ENCODE data around the gene TOP1. TPM values are rescaled to one million over a fixed set of nuclear protein-coding genes. Genes with fewer than 3 reads are reported as not detected.

The TOP1 gene
- total RNA-seq, 1 donor from 2014 or later, result 18.0 TPM

GRCh38 chr20:41032271-41032670 is 3.6 kb downstream of the TOP1 start:
- ATAC-seq, result no peak

DNA sequence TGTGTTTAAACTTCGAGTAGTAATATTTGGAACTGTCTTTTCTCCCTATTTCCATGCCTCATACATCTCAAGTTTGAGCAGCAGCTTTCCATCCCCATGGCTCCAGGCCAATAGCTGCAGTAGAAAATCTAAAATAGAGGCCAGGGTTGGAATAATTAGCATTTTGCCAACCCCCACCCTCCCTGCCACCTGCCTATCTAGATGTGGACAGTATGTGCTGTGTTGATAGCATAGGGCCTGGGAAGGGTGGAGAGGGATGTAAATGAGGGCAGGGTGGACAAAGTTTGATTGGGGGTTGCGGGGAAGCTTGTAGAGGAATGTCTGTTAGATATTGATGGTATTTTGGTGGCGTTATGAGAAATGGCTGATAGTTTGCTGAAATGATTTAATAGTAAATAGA is 5.6 kb downstream of the TOP1 start:
- no peak for ATAC-seq
- no peak for DNase-seq (ENCODE audit: low spot score)

More at GRCh38 chr20:41032271-41032670, 3.6 kb downstream of the TOP1 start:
- no peak for DNase-seq (ENCODE audit: low spot score)

GRCh38 chr20:41035207-41035606 is 6.6 kb downstream of the TOP1 start:
- no peak for ATAC-seq

DNA sequence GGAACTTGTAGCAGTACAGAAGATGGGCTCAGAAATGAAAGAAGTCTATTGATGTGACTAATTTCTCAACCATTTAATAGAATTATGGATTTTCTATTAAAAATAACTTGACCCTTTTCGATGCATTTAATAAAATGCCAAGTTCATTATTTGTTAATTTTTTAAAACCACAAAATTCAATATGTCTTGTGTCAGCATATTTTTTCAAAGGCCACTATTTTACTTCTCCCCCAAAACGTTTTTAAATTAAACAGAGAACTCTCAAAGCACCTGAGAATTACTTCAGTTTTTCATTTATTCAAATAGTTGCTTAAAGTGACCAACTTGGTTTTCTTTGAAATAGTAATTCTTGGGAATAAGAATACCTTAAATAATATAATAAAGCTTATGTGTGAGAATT is 8.6 kb downstream of the TOP1 start:
- no peak for DNase-seq (ENCODE audit: low spot score)
- ATAC-seq, result no peak

More at GRCh38 chr20:41035207-41035606, 6.6 kb downstream of the TOP1 start:
- no peak for DNase-seq (ENCODE audit: low spot score)

DNA sequence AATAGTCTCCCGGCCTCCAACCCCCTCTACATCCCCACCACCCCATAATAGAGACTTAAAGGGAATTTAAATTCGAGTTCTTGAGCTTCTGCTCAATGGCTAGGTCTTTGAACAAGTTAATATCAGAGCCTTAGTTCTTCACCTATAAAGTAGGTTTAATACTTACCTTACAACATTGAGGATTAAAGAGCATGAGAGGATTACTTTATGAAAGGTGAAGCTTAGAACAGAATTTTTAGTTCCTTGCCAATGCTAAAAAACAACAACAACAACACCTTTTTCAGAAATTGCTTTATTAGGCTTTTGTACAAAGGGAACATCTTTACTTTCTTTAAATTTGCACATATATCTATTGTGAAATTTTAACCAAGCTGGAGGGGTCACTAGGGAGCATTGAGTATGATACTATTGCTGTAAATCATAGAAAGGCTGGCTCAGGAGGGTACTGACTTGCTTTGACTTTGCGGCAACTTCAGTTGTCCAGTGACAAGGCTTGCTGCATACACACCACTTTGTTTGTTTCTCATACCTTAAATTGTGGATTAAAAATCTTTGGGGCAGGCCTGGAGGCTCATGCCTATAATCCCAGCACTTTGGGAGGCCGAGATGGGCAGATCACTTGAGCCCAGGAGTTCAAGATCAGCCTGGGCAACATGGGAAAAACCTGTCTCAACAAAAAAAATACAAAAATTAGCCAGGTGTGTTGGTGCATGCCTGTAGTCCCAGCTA is 9.7 kb downstream of the TOP1 start:
- DNase-seq (ENCODE audit: low spot score) (no peak), ATAC-seq (no peak)

- ATAC-seq (peak; percentile 56), DNase-seq (ENCODE audit: low spot score) (no peak)
These were observed 10.3 kb downstream of the TOP1 start for GRCh38 chr20:41038878-41039404.

- ATAC-seq (no peak), DNase-seq (ENCODE audit: low spot score) (no peak)
These were observed 12.2 kb downstream of the TOP1 start for GRCh38 chr20:41040855-41041254.

- ATAC-seq (no peak), DNase-seq (ENCODE audit: low spot score) (no peak)
These were observed 13.1 kb downstream of the TOP1 start for GRCh38 chr20:41041693-41042092.

GRCh38 chr20:41044409-41045062 is 15.9 kb downstream of the TOP1 start:
- DNase-seq (ENCODE audit: low spot score), result no peak
- no peak for ATAC-seq

DNA sequence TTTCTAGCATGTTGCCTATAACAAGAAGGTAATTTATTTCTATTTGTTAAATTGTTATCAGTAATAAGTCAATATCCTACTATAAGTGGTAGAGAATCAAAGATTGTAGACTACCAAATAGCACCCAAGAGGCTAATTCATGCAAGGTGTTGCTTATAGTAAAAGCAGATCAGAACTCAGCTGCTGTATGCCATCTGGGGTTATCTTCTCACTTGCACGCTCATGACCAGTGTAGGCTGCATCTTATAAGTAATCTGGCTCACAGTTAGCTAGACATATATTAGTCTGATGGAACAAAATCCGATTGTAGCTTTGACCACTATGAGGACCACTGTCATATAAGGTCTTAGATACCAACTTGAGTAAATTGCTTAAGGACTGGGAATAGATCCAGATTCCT is 17.0 kb downstream of the TOP1 start:
- no peak for DNase-seq (ENCODE audit: low spot score)
- no peak for ATAC-seq

GRCh38 chr20:41046716-41047115 is 18.1 kb downstream of the TOP1 start:
- no peak for DNase-seq (ENCODE audit: low spot score)
- peak; percentile 17 for ATAC-seq

GRCh38 chr20:41047279-41047974 is 18.8 kb downstream of the TOP1 start:
- ATAC-seq, result peak; percentile 57

DNA sequence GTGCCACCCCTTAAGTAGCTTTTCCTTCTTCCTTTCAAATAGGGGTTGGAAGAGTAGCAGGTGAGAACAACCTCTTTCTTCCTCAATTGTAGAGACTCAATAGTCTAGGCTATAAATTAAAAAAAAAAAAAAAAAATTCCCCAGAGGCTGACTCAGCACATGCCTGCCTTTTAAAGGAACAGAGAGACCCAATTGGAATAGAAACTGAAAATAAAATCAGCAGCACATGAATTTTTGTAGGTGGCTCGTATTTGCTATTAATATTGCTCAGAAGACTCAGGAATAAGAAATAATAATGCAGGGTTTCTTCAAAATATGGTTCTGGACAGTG is 19.3 kb downstream of the TOP1 start:
- ATAC-seq, result peak; percentile 67
- no peak for DNase-seq (ENCODE audit: low spot score)

More at GRCh38 chr20:41047279-41047974, 18.8 kb downstream of the TOP1 start:
- no peak for DNase-seq (ENCODE audit: low spot score)

DNA sequence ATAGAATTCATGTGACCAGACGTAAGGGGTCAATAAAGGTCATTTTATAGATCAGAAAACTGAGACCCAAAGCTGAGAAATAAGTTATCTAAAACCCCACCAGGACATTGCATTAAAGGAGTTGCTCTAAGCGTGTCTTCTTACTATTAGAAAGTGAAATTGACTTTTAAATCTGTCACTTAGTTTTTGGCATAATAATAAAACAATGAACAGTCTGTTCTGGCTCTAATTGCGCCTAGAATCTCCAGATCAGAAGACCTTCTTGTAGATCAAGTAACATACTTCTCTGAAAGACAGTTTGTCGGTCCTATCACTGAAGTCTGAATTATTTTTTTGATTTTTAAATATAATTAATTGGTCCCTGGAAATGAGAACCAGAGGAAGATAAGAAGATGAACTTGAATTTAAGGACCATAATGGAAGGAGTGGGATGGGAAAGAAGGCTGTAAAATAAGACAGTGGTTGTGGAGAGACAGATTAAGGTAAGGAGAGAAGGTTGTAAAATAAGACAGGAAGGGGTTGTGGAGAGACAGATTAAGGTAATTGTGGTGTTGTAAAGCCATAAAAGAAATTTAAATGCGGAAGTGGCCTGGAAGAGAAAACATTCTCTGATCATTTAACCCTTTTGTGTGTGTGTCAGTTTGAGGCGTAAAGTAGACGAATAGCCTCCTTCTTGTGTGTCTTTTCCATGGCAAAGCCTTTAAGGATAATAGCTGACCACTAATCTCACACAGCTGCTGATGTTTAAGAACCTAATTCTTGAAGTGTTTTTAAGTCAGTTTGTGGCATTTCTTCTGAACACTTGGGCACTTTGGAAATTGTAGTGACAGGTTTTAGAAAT is 20.1 kb downstream of the TOP1 start:
- no peak for ATAC-seq
- DNase-seq (ENCODE audit: low spot score), result no peak

DNA sequence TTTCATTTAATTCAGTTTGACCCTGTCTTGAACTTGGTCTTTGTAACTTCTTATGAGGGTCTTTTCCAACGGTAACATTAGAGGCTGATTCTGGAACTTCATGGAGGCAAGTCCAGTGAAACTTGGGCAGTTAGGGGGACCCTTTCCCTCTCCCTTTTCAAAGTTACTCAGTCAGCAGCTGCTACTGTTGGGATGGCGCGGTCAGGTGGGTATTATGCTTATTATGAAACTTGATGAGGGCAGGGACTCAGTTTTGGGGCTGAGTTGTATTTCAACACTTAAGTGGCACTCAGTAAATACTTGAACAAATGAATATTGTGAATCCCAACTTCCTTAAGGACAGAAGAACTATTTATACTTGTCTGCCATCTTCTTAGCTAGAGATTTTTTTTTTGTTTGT is 20.8 kb downstream of the TOP1 start:
- no peak for ATAC-seq
- no peak for DNase-seq (ENCODE audit: low spot score)

DNA sequence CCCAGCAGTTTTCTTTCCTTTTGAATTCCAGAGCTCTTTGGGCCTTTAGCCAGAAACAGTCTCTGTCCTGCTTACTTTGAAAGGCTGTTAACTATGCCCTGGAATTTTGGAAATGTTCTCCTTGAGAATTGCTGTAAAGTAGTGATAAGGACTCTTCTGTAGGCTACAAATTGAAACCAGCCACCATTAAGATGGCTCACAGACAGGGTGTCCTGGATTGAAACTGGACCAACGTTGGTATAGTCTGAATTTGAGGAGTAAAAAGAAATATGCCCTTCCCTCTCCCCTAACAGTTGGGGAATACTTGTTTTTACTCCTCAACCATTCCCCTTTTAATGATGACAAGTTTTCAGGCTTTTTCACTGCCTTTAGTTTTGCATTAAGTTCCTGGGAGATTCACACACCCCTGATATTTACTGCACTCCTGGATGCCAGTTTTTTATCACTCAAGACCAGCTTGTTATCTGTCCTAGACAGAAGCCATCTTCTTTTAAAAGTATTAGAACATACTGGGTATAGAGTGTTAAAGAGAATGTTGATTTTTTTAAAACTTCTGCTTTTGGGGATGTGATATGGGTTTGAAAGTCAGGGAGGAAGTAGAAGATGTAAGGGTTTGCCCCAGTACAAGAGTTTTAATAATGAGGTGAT is 21.9 kb downstream of the TOP1 start:
- DNase-seq (ENCODE audit: low spot score) (no peak), ATAC-seq (peak; percentile 6)

- ATAC-seq (peak; percentile 13), DNase-seq (ENCODE audit: low spot score) (no peak)
These were observed 22.6 kb downstream of the TOP1 start for GRCh38 chr20:41051009-41051825.

GRCh38 chr20:41052742-41053419 is 24.3 kb downstream of the TOP1 start:
- DNase-seq (ENCODE audit: low spot score) (no peak), ATAC-seq (peak; percentile 49)
